ENCODE data around the gene TSPAN4. TPM values are rescaled to one million over a fixed set of nuclear protein-coding genes. Genes with fewer than 3 reads are reported as not detected.

The TSPAN4 gene
- total and polyA plus RNA-seq, 9 of the 15 experiments (the other 6 are each of a cell fraction or from before 2014, with no cell fraction given), result 0.07 to 31.0 (median 15.7) TPM

DNA sequence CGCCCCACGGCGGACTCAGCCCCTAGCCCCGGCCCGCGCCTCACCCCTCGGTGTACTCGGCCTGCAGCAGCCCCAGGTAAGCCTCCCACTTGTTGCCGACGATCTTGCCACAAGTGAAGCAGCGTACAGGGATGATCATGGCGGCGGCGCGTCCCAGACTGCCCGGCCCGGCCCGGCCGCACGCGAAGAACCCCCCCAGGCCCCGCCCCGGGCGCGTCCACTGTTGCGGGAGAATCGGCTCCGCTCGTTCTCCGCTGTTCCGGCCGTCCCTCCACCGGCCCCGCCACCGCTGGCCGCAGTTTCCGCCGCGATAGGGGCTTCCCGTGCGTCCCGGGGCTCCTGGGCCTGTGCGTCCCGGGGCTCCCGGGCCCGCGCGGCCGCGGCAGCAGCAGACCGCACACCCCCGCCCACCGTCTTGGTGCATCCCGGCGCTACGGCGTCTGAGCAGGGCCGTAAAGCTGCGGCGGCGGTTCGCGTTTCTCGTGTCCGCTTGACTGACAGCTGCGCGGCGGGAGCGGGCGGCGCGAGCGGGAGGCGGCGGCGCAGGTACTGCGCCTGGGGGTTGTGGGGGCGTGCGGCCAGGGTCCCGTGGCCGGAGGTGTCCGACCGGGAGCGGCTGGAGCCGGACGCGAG is at the start of gene TSPAN4, which contains the start of gene POLR2L (continued):
- TF ChIP-seq, protein P1, sequence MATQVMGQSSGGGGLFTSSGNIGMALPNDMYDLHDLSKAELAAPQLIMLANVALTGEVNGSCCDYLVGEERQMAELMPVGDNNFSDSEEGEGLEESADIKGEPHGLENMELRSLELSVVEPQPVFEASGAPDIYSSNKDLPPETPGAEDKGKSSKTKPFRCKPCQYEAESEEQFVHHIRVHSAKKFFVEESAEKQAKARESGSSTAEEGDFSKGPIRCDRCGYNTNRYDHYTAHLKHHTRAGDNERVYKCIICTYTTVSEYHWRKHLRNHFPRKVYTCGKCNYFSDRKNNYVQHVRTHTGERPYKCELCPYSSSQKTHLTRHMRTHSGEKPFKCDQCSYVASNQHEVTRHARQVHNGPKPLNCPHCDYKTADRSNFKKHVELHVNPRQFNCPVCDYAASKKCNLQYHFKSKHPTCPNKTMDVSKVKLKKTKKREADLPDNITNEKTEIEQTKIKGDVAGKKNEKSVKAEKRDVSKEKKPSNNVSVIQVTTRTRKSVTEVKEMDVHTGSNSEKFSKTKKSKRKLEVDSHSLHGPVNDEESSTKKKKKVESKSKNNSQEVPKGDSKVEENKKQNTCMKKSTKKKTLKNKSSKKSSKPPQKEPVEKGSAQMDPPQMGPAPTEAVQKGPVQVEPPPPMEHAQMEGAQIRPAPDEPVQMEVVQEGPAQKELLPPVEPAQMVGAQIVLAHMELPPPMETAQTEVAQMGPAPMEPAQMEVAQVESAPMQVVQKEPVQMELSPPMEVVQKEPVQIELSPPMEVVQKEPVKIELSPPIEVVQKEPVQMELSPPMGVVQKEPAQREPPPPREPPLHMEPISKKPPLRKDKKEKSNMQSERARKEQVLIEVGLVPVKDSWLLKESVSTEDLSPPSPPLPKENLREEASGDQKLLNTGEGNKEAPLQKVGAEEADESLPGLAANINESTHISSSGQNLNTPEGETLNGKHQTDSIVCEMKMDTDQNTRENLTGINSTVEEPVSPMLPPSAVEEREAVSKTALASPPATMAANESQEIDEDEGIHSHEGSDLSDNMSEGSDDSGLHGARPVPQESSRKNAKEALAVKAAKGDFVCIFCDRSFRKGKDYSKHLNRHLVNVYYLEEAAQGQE (IDR thresholded peaks at IDR 0.05; ENCODE audit: borderline replicate concordance), result peak; percentile 74
- TF ChIP-seq, protein P1 (CRISPR knock-in tag; IDR thresholded peaks at IDR 0.05; ENCODE audit: low read depth), result peak; percentile 80; the same call in 1 of the 2 replicates
- TF ChIP-seq POLR2B (IDR thresholded peaks at IDR 0.05; ENCODE audit: low read depth, partially characterized antibody) (peak; percentile 88), FIP1L1 (IDR thresholded peaks at IDR 0.05; ENCODE audit: low read depth, low read length, poor library complexity, severe bottlenecking) (peak; percentile 74), SP2 (IDR thresholded peaks at IDR 0.05; ENCODE audit: extremely low read depth, low read depth, low read length, poor library complexity, severe bottlenecking) (no peak), NR1H2 (CRISPR knock-in tag; IDR thresholded peaks at IDR 0.05) (peak; percentile 20; the same call in 1 of the 2 replicates), HNRNPK (IDR thresholded peaks at IDR 0.05; ENCODE audit: low read depth, low read length, poor library complexity, severe bottlenecking) (no peak), MTA3 (IDR thresholded peaks at IDR 0.05; ENCODE audit: borderline replicate concordance) (peak; percentile 100), SMARCA5 (IDR thresholded peaks at IDR 0.05) (no peak), SAP30 (IDR thresholded peaks at IDR 0.05; ENCODE audit: borderline replicate concordance, insufficient read depth, low read depth, low read length, poor library complexity, severe bottlenecking) (peak; percentile 89), KDM5B (IDR thresholded peaks at IDR 0.05; ENCODE audit: insufficient replicate concordance, low read depth, low read length) (peak; percentile 99), SRF (CRISPR knock-in tag; IDR thresholded peaks at IDR 0.05) (no peak), EP400 (IDR thresholded peaks at IDR 0.05) (peak; percentile 48; the same call in 1 of the 2 replicates), BMI1 (IDR thresholded peaks at IDR 0.05; ENCODE audit: low read length) (no peak), NEUROD1 (IDR thresholded peaks at IDR 0.05; ENCODE audit: borderline replicate concordance, low read depth, low read length, partially characterized antibody) (peak; percentile 92), MEF2D (tag; conservative IDR thresholded peaks at IDR 0.05; ENCODE audit: low read depth) (no peak), NFE2 (IDR thresholded peaks at IDR 0.05; ENCODE audit: low read depth) (no peak), NFATC3 (IDR thresholded peaks at IDR 0.05) (no peak)
- TF ChIP-seq, protein P2, sequence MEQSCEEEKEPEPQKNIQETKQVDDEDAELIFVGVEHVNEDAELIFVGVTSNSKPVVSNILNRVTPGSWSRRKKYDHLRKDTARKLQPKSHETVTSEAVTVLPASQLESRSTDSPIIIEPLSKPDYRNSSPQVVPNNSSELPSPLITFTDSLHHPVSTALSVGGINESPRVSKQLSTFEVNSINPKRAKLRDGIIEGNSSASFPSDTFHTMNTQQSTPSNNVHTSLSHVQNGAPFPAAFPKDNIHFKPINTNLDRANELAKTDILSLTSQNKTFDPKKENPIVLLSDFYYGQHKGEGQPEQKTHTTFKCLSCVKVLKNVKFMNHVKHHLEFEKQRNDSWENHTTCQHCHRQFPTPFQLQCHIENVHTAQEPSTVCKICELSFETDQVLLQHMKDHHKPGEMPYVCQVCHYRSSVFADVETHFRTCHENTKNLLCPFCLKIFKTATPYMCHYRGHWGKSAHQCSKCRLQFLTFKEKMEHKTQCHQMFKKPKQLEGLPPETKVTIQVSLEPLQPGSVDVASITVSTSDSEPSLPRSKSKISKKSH (CRISPR knock-in tag; IDR thresholded peaks at IDR 0.05), result no peak

All from K562 (cell line).